ENCODE measurements around the gene LARP1.

GRCh38 chr5:154834053-154834452 lies 78.9 kb downstream of the LARP1 start:
- TF ChIP-seq POLR2A (IDR thresholded peaks at IDR 0.05) = no peak
- no peak for TF ChIP-seq CTCF (IDR thresholded peaks at IDR 0.05)

Measured in right lobe of liver (tissue), 4 donors.